Anterior cingulate cortex (tissue), 58 donors: ENCODE data around the gene MYEOV.

Source experiments
- DNase-seq, 58 donors: peaks; one replicate each; lab custom pipeline; 2025; lab: John Stamatoyannopoulos, UW

Gene MYEOV

DNA sequence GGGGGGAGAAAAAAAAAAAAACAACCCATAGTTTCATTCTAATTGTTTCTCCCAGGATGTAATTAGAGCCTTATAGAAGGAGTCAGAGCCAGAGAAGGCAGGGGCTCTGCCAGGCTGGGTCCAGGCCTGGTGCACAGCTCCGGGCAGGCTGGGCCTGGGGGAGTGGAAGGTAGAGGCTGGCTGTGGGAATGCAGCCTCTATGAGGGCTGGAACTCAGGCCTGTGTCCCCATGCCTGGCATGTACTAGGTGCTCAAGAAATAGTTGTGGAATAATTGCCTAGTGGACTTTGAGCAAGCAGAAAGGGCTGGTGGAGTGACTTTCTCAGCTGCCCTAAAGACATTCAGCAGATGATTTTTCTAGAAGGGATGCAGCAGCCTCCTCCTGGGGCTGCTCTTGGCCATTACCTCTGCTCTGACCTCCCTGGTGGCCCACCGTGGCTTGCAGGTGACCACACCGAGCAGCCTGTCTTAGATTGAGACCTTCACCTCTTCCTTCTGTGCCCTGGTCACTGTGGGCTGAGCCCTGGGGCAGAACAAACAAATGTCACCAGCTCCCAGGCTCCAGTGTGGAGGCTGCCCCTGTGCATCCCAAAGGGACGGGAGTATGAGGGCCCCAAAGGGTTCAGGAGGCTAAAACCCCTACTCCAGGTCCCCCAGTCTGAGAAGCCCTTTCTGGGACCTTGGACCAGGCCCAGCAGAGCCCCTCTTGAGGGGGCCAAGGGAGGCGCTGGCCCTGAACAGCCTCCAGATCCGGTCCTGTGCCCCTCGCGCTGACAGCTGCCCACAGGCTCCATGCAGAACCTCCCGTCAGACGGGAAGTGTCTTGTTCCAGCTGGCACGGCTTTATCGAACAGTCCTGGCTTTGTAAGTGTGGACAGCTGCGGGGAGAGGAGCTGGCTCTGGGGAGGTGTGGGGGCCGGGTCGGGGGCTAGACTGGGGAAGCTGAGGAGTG lies 18.8 kb downstream of the MYEOV start:
- peak in 6 of 58 donors; percentile 13 to 32 (median 17) for DNase-seq

DNA sequence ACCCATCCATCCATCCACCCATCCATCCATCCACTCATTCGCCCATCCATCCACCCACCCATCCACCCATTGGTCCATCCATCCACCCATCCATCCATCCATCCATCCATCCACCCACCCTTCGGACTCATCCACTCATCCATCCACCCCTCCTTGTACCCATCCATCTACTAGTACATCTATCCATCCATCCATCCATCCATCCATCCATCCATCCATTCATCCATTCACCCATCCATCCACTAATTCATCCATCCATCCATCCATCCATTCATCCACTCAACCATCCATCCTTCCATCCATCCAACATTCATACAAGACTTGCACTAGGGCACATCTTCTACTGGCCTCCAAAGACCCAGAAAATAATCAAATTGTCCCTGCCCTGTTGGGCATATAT lies 20.0 kb downstream of the MYEOV start:
- DNase-seq = no peak

DNA sequence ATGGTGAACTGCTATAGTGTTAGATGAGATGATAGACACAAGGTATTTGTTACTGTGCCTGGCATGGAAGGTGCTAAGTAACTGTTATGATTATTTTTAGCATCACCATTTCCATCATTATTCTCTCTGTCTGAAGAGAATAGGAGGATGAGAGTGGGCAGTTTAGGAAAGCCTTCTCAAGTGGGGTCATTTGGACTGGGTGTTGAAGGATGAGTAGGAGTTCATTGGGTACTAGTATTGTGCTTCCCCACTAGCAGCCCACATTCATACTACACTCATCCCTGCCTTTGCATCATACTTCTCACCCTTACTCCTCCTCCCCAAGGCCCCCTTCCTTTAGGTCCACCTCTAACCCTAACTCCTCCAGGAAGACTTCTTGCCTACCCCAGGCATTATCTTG lies 20.6 kb downstream of the MYEOV start:
- no peak for DNase-seq

DNA sequence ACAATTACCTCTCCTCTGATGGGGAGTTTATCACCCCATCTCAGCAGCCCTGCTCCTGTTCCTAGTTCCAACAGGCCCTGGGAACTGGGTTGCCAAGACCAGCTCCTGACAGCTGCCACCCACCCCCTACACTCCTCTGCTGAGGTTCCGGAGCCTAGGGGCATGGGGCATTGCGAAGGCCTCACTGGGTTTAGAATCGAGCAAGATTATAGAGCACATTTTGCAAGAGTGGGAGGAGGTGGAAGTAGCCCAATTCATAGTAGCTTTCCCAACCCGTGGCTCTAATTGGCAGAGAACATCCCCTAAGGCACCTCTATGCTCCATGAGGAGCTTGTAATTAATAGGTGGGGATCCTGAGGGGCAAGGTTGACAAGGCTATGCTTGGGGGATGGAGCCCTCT lies 23.0 kb downstream of the MYEOV start:
- no peak for DNase-seq

DNA sequence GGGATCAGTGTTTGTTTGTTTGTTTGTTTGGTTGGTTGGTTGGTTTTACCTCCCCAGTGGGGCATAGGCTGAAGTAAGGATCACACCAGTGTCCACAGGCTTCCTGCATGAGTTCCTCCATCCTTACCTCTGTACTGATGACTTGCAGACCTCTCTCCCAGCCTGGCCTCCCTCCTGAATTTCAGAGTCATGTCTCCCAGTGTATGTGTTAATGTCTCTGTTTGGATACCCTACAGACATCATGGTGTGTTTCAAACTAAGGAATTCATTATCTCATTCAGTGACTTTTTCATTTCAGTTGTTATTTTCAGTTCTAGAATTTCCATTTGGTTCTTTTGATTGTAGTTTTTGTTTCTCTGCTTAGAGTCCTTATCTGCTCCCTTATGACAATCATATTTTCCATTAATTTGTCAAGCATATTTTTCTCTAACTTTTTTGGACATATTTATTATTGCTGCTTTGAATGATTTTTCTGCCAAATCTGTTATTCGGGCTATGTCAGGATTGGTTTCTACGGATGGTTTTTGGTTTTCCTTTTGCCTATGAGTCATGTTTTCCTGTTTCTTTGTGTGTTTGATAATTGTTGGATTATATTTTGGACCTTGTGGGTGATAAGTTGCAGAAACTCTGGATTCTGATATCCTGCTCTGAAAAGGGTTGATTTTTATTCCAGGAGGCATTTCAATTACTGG lies 23.6 kb downstream of the MYEOV start:
- DNase-seq = no peak

DNA sequence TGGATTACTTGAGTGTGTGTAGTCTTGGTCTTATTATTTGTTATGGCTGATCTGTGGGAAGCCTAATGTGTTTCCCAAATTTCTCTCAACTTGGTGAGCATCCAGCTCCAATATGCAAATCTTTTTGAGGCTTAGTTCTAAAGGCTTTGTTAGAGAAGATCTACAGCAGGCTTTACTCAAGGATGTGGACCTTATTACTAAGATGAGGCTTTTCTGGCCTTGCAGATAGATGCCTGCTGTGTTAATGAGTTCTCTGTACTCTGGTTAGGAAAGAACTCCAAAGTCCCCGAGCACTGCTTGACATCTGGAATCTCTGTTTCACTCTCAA lies 24.1 kb downstream of the MYEOV start:
- DNase-seq = no peak

DNA sequence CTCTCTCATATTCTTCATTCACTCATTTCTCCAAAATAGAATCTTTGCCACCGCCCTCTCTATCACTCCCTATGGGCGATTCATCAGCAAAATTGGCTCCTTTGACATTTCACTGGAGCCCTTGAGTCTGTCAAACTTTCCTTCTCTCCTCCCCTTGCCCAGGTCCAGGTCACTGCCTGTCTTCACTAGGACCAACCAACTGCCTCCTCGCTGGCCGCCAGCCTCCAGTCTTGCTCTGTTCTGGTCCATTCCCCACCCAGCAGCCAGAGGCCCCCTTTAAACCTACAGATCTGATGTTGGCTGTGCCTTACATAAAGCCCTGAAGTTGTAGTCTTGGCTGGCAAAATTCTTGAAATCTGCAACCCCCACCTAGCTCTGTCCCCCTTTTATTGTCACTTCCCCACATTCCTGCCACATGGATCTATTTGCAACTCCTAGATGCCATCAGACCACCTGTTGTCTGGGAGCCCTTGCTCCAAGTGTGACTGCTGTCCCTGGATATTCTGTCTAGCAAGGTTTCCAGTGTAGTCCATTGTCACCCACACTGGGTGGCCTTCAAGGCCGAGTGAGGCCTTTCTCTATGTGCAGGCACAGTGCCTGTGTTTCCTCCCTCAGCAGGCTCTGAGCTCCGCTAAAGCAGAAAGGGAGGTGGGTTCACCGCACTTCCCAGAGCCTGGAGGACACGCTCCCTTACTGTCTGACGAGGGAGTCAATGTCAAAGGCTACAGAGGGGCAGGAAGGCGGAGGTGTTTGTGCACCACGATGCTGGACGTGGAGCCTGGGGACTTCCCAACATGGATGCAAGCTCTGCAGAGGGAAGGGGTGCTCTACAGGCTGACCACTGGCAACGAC lies 25.5 kb downstream of the MYEOV start:
- DNase-seq = no peak

DNA sequence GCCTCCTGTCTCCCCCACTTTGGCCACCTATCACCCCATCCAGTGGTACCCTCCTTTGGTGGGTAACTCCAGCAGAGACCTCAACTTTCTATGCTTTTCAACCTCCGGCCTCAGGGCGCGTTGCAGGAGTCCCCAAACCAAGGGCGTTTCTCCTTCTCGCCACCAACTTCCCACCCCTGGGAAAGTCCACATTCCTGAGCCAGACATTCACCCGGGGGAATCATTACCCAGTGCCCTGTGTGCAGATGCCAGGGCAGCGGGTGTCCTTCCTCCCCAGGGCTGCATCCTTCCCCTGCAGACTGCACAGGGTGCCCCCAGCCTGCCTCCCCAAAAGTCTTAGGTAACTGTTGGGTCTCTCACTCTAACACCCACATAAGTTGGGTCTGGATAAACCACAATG lies 26.4 kb downstream of the MYEOV start:
- DNase-seq = no peak

DNA sequence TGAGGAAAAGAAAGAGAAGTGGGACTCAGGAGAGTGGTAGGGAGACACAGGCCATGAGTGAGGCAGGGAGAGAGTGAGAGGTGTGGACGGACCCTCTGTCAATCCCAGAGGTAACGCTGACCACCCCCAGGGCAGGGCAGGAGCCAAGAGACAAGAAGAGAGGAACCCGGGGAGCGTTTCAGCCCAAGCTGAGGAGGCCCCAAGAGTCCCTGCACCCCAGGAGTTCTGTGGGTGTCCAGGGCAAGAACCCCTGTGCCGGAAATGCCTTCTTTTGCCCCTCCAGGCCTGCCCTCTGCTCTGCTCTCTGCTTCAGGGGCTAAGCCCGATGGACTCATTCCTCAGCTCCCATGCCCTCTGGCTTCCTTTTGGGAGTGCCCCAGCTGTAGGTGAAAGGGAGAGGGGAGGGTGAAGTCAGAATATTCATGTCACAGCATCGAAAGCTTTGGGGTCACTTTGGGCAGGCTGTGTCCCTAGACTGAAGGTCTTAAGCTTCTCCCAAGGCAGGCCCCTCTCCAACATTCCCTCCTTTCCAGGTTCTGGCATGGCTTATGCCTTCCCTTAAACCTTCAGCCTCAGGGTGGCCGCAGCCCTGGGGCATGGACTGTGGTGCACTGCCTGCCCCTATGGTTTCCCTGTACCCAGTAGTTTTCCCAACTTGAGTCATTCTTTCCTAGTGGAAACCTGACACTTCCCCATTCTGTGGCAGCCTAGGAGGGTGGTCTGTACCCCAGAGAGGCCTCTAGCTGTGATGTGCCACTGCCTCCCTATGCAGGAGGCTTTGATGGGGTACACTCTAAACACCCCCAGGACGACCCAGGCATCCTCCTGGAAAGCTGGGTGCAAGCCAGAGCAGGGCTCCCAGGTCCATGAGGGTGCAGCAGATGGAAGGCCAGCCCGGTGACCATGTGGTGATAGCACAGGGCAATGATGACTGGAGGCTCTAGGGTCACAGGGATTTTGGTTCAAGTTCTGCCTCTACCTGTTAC lies 27.1 kb downstream of the MYEOV start:
- no peak for DNase-seq

DNA sequence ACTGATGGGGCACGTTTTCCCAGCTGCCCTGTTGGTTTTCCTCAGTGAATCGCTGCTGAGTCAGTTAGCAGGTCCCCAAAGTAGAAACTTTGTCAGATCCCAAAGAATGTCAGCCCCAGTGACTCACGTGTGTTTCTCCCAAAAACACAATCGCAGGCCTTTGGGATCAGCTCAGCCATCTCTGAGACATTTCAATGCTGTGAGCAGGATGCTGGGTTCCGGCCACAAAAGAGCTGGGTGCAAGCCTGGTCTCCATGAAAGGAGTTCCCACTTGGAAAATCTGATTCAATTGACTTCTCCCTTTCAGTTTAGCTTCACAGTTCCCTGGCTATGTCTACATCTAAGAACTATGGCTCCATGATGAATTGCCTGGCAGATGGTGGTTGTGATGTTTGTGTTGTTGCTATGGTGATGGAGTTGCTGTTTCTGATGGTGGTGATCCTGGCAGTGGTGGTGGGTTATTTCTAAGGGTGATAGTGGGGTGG lies 28.0 kb downstream of the MYEOV start:
- no peak for DNase-seq

DNA sequence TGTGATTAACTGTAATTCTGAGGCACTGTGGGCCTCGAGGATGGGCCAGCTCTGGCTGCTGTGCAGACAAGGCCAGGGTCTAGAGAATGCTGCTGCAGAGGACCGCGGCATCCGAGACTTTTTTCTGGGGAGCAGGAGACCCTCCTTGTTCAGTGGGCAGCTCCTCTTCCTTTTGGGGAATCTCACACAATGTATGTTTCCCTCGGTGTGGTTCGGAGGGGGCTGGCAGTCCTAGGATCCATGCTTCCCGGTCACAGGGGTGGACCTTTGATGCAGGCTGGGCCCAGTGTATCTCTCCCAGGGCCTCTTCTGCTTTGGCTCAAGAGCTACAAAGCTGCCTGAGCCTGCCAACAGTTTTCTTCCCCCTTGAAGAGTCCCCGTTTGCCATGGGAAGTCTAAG lies 31.5 kb downstream of the MYEOV start:
- DNase-seq = no peak

DNA sequence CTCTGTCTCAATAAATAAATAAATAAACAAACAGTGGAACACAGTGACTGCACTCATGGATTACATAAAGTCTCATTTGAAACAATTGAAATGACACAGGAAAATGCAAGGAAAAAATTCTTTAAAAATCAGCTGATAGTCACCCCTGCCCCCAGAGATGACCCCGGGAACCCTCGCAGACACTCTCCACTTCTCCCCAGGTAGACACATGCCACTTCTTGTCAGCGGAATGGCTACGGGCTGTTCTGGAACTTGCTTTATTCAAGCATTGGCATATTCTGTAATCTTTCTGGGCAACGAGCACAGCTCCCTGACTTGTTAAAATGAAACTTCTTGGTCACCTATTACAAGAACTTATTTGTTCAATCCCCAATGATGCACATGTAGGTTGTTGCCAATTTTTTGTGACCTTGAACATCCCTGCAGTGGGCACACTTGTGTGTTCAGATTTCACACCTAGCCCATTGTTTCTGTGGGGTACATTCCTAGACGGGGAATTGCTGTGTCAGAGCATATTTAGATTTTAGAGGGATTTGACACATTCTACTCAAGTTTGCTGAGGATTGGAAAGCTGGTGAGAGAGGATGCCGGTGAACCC lies 32.8 kb downstream of the MYEOV start:
- DNase-seq = no peak

DNA sequence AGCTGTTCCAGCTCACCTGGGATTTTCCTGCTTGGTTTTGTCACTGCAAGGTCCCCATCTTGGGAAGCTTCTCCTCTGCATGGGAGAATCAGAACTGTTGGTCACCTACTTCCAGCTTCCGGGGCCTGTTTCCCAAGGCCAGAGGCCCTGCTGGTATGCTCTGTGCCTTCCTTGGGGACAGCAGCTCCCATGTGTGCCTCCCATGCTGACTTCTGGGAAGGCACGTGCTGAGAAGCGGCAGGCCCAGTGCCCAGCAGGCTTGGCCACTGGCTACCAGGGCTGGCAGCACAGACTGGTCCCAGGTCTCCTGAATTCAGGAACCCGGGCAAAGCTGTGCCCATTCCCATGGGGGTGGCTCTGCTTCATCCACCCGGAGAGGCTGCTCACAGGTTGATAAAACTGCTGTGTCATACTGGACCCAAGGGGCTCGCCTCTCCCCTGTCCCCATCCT lies 33.8 kb downstream of the MYEOV start:
- peak in 1 of 58 donors; percentile 22 for DNase-seq

DNA sequence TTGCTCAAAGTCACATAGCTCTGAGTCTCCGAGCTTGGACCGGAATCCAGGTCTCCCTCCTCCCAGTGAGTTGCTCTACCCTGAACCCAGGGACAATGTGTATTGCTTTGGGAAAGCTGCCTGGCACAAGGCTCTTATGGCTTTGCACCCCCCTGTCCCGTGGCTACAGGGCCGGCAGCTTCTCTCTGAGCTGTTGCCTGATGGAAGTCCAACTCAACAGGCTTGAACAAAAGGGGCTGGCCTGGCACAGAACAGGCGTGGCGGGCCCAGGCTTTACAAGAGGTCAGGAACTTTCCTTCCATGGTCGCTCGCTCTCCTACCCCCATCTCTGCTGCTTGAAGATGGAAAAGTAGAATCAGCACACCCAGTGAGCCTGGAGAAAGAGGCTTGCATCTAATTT lies 34.3 kb downstream of the MYEOV start:
- peak in 1 of 58 donors; percentile 4 for DNase-seq

DNA sequence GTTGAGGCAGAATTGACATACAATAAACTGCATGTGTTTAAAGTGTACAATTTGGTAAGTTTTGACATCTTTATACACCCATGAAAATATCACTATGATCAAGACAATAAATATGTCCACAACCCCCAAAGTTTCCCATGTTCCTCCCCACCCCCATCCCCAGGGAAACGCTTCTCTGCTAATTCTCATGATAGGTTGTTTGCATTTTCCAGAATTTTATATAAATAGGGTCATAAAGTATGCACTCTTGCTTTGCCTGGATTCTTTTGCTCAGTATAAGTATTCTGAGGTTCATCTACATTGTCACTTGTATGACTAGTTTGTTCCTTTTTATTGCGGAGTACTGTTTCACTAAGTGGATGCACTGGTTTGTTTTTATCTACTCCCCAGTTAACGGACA lies 35.6 kb downstream of the MYEOV start:
- no peak for DNase-seq

DNA sequence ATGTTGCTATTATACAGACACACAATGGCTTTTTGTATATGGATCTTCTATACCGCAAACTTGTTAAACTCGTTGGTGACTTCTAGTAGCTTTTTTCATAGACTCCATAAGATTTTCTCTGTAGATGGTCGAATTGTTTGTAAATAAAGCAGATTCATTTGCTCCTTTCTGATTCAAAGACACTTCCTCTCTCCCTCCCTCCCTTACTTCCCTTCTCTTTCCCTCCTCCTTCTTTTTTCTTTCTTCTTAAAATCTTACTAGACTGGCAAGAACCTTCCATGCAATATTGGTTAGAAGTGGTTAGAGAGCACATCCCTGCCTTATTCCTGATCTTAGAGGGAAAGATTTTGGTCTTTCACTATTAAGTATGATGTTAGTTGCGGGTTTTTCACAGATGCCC lies 36.4 kb downstream of the MYEOV start:
- DNase-seq = no peak

DNA sequence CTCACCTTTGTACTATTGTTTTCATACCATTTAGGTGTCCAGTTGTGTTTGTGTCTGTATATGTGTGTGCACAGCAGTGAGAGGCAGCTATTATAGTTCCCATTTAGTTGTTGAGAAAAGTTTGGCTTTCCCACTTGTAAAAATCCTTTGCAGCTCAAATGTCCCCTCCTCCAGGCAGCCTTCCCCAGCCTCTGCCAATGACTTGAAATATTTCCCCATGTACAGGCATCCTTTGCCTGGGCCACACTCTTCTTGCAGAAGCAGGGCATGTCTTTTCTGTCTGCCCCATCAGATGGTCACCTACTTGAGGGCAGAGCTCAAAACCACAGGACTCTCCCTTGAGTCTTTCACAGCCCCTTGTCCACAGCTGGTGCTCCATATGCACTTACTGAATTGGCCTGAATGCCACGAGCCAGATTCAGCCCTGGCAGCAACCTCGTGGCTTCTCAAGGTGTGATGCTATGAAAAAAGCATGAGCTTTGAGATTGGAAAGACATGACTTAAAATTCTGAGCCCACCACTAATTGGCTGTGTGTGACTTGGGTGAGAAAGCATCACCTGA lies 39.3 kb downstream of the MYEOV start:
- no peak for DNase-seq

DNA sequence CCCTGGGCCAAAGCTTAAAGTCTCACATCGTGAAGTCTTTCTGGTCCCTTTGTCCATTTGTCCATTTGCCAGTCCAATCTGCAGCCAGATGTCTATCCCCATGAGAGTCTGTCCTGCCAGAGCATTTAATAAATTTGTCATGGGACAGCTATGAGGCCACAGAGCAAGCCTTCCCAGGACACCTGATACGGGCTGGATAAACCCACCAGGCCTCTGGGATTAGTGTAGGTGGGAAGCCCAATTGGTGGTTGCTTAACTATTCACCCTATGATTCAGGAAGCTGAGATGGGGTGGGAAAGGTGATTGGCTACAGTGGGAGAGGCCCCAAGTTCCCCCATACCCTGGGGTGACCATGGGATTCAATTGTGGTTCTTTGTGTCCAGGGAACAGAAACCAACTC lies 39.9 kb downstream of the MYEOV start:
- DNase-seq = no peak
